Chondrocyte (in vitro differentiated cells): ENCODE results near the gene C4orf51. TPM values are rescaled to one million over a fixed set of nuclear protein-coding genes. Genes with fewer than 3 reads are reported as not detected.
"Not testable (repeated sequence)": the region's sequence is repeated elsewhere in the genome, so short reads cannot be mapped to it uniquely, and the experiment has no call there.

Experiments used
- DNase-seq: peaks from one replicate; pipeline ENCODE4 v3.0.0; 2021; ENCODE audit warnings: mixed read lengths, low spot score
- H3K27ac Mint-ChIP-seq: one replicate; pipeline ENCODE4 v1.8.0; 2021; ENCODE audit warnings: mild to moderate bottlenecking, moderate library complexity, mixed read lengths; ENCODE audit not compliant: unreplicated experiment
- H3K27me3 Mint-ChIP-seq: 2 replicates; pipeline ENCODE4 v1.8.0; 2021; ENCODE audit warnings: low read depth, mixed read lengths
- H3K36me3 Mint-ChIP-seq: 2 replicates; pipeline ENCODE4 v1.8.0; 2021; ENCODE audit warnings: low read depth, mixed read lengths
- H3K4me1 Mint-ChIP-seq: 2 replicates; pipeline ENCODE4 v1.8.0; 2021; ENCODE audit warnings: low read depth, mild to moderate bottlenecking, mixed read lengths
- H3K4me3 Mint-ChIP-seq: one replicate; pipeline ENCODE4 v1.8.0; 2021; ENCODE audit warnings: mild to moderate bottlenecking, moderate library complexity, mixed read lengths; ENCODE audit not compliant: unreplicated experiment
- H3K9me3 Mint-ChIP-seq: 2 replicates; pipeline ENCODE4 v1.8.0; 2021; ENCODE audit warnings: low read depth, mixed read lengths
- total RNA-seq: library from RNA; stranded (reverse); gene quantifications from 3 replicates; pipeline ENCODE4 v1.2.1, GENCODE V29; 2021
- TF ChIP-seq, protein P1 (sequence below): fragments of 200-600 bp; sonication (generic); IDR thresholded peaks from 2 replicates; pipeline ENCODE4 v1.5.0; 2021; ENCODE audit warnings: antibody characterized with exemption, mild to moderate bottlenecking, moderate library complexity

The C4orf51 gene
- total RNA-seq, 1 donor from 2014 or later: not detected

DNA sequence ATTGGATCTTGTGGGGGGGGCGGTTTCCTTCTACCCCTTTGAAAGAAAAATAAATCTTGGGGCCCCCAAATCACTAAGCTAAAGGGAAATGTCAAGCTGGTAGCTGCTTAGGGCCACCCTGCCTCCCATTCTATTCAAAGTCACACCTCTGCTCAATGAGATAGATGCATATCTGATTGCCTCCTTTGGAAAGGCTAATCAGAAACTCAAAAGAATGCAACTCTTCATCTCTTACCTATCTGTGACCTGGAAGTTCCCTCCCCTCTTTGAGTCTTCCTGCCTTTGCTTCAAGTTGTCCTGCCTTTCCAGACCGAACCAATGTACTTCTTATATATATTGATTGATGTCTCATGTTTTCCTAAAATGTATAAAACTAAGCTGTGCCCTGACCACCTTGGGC, 7.0 kb downstream of the C4orf51 start:
- no peak for DNase-seq
- Mint-ChIP-seq H3K36me3 (peaks cover 1% of the 10 kb centered on the region), H3K27ac (no peak overlapping the region), H3K4me1 (no peaks in the 10 kb centered on the region), H3K27me3 (no peaks in the 10 kb centered on the region), H3K9me3 (no peaks in the 10 kb centered on the region), H3K4me3 (no peak overlapping the region)
- TF ChIP-seq, protein P1, sequence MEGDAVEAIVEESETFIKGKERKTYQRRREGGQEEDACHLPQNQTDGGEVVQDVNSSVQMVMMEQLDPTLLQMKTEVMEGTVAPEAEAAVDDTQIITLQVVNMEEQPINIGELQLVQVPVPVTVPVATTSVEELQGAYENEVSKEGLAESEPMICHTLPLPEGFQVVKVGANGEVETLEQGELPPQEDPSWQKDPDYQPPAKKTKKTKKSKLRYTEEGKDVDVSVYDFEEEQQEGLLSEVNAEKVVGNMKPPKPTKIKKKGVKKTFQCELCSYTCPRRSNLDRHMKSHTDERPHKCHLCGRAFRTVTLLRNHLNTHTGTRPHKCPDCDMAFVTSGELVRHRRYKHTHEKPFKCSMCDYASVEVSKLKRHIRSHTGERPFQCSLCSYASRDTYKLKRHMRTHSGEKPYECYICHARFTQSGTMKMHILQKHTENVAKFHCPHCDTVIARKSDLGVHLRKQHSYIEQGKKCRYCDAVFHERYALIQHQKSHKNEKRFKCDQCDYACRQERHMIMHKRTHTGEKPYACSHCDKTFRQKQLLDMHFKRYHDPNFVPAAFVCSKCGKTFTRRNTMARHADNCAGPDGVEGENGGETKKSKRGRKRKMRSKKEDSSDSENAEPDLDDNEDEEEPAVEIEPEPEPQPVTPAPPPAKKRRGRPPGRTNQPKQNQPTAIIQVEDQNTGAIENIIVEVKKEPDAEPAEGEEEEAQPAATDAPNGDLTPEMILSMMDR: no peak

DNA sequence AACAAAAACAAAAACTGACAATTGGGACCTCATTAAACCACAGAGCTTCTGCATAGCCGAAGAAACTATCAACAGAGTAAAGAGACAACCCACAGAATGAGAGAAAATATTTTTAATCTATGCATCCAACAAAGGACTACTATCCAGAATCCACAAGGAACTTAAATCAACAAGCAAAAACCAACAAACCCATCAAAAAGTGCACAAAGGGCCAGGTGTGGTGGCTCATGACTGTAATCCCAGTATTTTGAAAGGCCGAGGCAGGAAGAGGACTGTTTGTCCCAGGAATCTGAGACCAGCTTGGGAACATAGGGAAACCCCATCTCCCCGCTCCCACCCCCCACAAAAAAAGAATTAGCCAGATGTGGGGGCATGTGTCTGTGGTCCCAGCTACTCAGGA, 10.7 kb downstream of the C4orf51 start:
- Mint-ChIP-seq H3K4me3 (no peak overlapping the region), H3K27ac (no peak overlapping the region)

DNA sequence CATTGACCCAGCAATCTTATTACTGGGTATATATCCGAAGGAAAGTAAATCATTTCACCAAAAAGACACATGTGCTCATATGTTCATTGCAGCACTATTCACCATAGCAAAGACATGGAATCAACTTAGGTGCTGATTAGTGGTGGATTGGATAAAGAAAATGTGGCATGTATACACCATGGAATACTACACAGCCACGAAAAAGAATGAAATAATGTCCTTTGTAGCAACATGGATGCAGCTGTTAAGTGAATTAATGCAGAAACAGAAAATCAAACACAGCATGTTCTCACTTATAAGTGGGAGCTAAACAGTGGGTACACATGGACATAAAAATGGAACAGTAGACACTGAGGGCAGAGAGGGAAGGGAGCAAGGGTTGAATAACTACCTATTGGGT, 11.5 kb downstream of the C4orf51 start:
- not testable (repeated sequence) for DNase-seq, H3K27ac Mint-ChIP-seq, H3K27me3 Mint-ChIP-seq, H3K9me3 Mint-ChIP-seq, H3K36me3 Mint-ChIP-seq, H3K4me1 Mint-ChIP-seq, H3K4me3 Mint-ChIP-seq

More for the DNA sequence above, 10.7 kb downstream of the C4orf51 start:
- H3K36me3 Mint-ChIP-seq: peaks cover 1% of the 10 kb centered on the region
- H3K27me3 Mint-ChIP-seq: no peaks in the 10 kb centered on the region
- DNase-seq: no peak
- H3K9me3 Mint-ChIP-seq: no peaks in the 10 kb centered on the region
- peaks cover 7% of the 10 kb centered on the region for H3K4me1 Mint-ChIP-seq
- TF ChIP-seq, protein P1: no peak

DNA sequence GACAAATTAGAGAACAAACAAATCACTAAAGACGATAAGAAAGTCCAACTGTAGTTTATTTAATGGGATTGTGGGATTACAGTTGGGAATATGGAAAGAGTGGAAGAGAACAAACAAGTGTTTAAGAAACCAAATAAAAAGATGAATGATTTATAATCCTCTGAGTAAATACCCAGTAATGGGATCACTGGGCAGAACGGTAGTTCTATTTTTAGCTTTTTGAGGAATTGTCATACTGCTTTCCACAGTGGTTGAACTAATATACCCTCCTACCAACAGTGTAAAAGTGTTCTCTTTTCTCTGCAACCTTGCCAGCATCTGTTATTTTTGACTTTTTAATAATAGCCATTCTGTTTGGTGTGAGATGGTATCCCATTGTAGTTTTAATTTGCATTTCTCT, 15.0 kb downstream of the C4orf51 start:
- Mint-ChIP-seq H3K9me3 (no peaks in the 10 kb centered on the region), H3K4me3 (no peak overlapping the region), H3K27ac (no peak overlapping the region), H3K36me3 (peaks cover 1% of the 10 kb centered on the region), H3K4me1 (peaks cover 7% of the 10 kb centered on the region), H3K27me3 (no peaks in the 10 kb centered on the region)
- DNase-seq: no peak
- TF ChIP-seq, protein P1: no peak

DNA sequence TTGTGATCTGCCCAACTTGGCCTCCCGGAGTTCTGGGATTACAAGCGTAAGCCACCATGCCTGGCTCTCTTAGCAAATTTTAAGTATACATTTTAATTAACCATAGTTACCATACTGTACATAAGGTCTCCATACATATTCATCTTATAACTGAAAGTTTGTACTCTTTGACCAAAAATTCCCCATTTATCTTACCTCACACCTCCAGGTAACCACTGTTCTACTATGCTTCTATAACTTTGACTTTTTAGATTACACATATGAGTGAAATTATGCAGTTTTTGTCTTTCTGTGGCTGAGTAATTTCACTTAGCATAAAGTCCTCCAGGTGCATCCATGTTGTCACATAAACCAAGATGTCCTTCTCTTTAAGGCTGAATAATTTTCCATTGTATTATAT, 17.4 kb downstream of the C4orf51 start:
- TF ChIP-seq, protein P1: no peak
- Mint-ChIP-seq H3K36me3 (no peaks in the 10 kb centered on the region), H3K4me3 (no peak overlapping the region), H3K27me3 (no peaks in the 10 kb centered on the region), H3K4me1 (peaks cover 7% of the 10 kb centered on the region), H3K27ac (no peak overlapping the region), H3K9me3 (no peaks in the 10 kb centered on the region)
- DNase-seq: no peak

DNA sequence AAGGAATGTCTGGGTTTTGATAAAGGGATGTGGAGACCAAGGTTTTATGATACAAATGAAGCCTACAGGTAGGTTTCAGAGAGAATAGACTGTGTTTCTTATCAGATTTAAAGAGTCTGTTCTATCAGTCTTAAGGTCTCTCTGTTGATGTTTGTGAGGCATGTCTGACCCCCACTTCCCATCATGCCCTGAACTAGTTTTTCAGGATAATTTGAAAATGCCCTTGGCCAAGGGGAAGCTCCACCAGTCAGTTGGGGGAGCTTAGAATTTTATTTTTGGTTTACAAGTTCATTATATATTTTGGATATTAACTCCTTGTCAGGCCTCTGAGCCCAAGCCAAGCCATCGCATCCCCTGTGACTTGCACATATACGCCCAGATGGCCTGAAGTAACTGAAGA, 18.6 kb downstream of the C4orf51 start:
- no peak overlapping the region for H3K4me3 Mint-ChIP-seq
- DNase-seq: no peak
- H3K27me3 Mint-ChIP-seq: no peaks in the 10 kb centered on the region
- H3K36me3 Mint-ChIP-seq: no peaks in the 10 kb centered on the region
- H3K27ac Mint-ChIP-seq: no peak overlapping the region
- TF ChIP-seq, protein P1: no peak
- H3K4me1 Mint-ChIP-seq: peaks cover 7% of the 10 kb centered on the region
- H3K9me3 Mint-ChIP-seq: no peaks in the 10 kb centered on the region
